CD4-positive, alpha-beta T cell treated with Interferon gamma for 1 hour (primary cell): ENCODE measurements around the gene SLC35E3.

Source experiments
- DNase-seq: peaks from one replicate; pipeline ENCODE4 v3.0.0-alpha.2; 2020

SLC35E3 gene

GRCh38 chr12:68771223-68771925, 25.4 kb downstream of the SLC35E3 start:
- no peak for DNase-seq

- DNase-seq, result no peak
These were observed 26.7 kb downstream of the SLC35E3 start for GRCh38 chr12:68772714-68773113.

- no peak for DNase-seq
These were observed 27.6 kb downstream of the SLC35E3 start for GRCh38 chr12:68773582-68773981.

- no peak for DNase-seq
These were observed 29.2 kb downstream of the SLC35E3 start for GRCh38 chr12:68775121-68775630.

GRCh38 chr12:68776976-68777610, 31.1 kb downstream of the SLC35E3 start:
- no peak for DNase-seq

- no peak for DNase-seq
These were observed 33.3 kb downstream of the SLC35E3 start for GRCh38 chr12:68779280-68779679.

GRCh38 chr12:68780731-68781130, 34.8 kb downstream of the SLC35E3 start:
- no peak for DNase-seq

GRCh38 chr12:68781728-68782127, 35.8 kb downstream of the SLC35E3 start:
- DNase-seq, result no peak

GRCh38 chr12:68784015-68784414, 38.0 kb downstream of the SLC35E3 start:
- peak; percentile 27 for DNase-seq

GRCh38 chr12:68785358-68785757, 39.4 kb downstream of the SLC35E3 start:
- DNase-seq, result no peak

- no peak for DNase-seq
These were observed 39.8 kb downstream of the SLC35E3 start for GRCh38 chr12:68785823-68786222.

- DNase-seq, result no peak
These were observed 41.0 kb downstream of the SLC35E3 start for GRCh38 chr12:68786929-68787328.

GRCh38 chr12:68788554-68789143, 42.7 kb downstream of the SLC35E3 start:
- no peak for DNase-seq

GRCh38 chr12:68789144-68789878, 43.3 kb downstream of the SLC35E3 start:
- no peak for DNase-seq

GRCh38 chr12:68790081-68790951, 44.3 kb downstream of the SLC35E3 start:
- DNase-seq, result no peak

- DNase-seq, result no peak
These were observed 44.9 kb downstream of the SLC35E3 start for GRCh38 chr12:68790952-68791234.

GRCh38 chr12:68791897-68792481, 46.0 kb downstream of the SLC35E3 start:
- no peak for DNase-seq

- DNase-seq, result peak; percentile 35
These were observed 47.0 kb downstream of the SLC35E3 start for GRCh38 chr12:68792952-68793351.

- no peak for DNase-seq
These were observed 47.5 kb downstream of the SLC35E3 start for GRCh38 chr12:68793436-68793835.

GRCh38 chr12:68793975-68794652, 48.1 kb downstream of the SLC35E3 start:
- no peak for DNase-seq

- no peak for DNase-seq
These were observed 48.8 kb downstream of the SLC35E3 start for GRCh38 chr12:68794653-68795251.
